Hepatocyte (in vitro differentiated cells): ENCODE results near the gene ACADVL.

ENCODE experiments used
- CTCF ChIP-seq: fragments of 200-600 bp; sonication (generic); IDR thresholded peaks from 2 replicates; pipeline ENCODE4 v1.5.1; 2016; ENCODE audit warnings: antibody characterized with exemption, mild to moderate bottlenecking; ENCODE audit not compliant: poor library complexity
- EZH2 ChIP-seq: fragments of 200-600 bp; sonication (generic); IDR thresholded peaks from 2 replicates; pipeline ENCODE4 v1.6.1; 2016; ENCODE audit warnings: antibody characterized with exemption, mild to moderate bottlenecking, borderline replicate concordance

- TF ChIP-seq CTCF (peak; percentile 23), EZH2 (no peak)
These were observed 45.8 kb upstream of the ACADVL start for GRCh38 chr17:7173687-7174602.
